GM18505 (cell line): Measurements from ENCODE around the gene KRTAP10-3.
"Not testable (repeated sequence)": the region's sequence is repeated elsewhere in the genome, so short reads cannot be mapped to it uniquely, and the experiment has no call there.

ENCODE experiments used
- ATAC-seq: cut with Tn5 transposase; IDR thresholded peaks from one replicate; pipeline ENCODE4 v1.9.1; 2021; ENCODE audit not compliant: unreplicated experiment
- POLR2A ChIP-seq: IDR thresholded peaks from 4 replicates; pipeline ENCODE4 v1.6.1; 2011; ENCODE audit warnings: borderline replicate concordance; ENCODE audit not compliant: insufficient read depth, insufficient read length; ENCODE audit errors: extremely low read depth

KRTAP10-3 gene

DNA sequence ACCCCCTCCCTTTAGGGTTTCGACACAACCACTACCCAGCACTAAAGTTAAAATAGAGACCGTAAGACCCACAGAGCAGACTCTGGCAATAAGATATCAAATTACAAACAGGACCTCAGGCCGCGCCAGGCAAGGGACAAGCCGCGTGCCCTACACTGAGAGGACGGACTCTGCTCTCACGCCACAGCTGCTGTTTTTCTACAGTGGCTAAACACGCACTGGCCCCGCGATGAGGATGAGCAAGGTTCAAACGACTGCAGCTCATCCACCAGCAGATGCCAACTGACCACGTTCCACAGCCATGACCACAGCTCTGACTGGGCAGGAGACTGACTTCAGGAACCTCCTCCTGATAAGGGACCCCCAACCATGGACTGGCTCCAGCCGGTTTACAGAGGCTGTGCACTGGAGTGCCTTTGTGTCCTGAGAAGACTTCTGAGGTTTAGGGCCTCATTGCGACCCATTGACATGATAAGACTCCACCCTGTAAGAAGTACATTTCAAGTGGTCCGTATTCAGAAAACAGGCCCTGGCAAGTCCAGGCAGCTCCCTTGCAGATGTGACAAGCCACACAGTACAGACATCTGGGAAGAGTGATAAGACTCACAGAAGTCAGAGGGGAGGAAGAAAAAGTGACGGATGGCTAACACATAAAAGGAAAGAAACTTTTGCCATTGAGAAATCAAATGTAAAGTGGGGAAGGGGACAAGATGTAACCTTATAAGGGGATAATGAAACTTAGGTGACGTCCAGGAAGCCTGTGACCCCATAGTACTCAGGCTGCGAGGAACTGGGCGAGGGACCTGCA is 35.2 kb upstream of the KRTAP10-3 start:
- no peak for ATAC-seq
- TF ChIP-seq POLR2A, result no peak

DNA sequence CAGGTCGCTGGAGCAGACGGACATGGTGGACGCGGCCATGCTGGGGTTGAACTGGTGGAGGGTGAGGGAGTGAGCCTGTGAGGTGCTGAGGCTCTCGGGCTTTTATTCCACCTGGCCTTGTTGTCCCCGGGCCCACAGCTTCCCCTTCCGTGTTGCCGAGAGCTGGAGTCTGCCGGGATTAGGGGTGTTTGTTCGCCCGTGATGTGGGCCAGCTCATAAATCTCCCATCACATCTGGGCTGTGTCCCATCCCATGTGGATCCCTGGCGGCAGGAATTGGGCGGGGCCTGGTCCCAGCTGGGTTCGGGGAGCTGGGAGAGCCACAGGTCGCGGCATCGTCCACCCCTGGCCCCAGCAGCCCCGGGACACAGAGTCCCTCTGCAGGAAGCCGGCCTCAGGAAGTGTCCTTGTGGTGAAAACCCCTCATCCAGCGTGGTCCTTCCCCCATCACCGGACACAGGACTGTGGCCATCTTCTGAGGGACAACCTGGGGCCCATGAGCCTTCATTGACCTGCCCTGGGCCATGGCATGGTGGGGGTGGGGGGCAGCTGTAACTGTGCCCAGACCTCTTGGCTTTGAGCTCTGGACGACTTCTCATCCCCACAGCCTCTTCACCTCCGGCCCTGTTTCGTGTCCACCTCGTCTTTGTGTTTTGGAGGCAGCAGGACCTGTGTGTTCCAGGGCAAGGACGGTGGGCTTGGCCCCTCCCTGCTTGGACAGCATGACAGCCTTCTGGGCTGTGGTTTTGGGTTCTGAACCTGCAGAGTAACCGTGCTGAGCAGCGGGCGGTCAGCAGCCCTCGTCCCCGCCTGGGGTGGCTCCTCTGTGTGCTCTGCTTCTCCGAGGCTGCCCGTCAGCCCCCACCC is 34.1 kb upstream of the KRTAP10-3 start, which contains the start of gene KRTAP10-6:
Gene KRTAP10-6 (minus strand): TSS at position 60 of the 866 bp plus-strand sequence. CDS start 21 bp downstream, at position 39.
- ATAC-seq, result no peak

DNA sequence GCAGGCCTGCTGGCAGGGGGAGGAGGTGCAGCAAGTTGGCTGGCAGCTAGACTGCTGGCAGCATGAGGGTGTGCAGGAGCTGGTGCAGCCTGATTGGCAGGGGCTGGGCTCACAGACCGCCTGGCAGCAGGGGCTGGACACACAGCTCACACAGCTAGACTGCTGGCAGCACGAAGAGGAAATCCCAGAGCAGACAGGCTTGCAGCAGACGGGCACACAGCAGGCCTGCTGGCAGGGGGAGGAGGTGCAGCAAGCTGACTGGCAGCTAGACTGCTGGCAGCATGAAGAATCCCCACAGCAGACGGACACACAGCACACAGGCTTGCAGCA is 33.2 kb upstream of the KRTAP10-3 start:
- not testable (repeated sequence) for ATAC-seq

More for the DNA sequence above, 34.1 kb upstream of the KRTAP10-3 start, which contains the start of gene KRTAP10-6:
- no peak for TF ChIP-seq POLR2A

DNA sequence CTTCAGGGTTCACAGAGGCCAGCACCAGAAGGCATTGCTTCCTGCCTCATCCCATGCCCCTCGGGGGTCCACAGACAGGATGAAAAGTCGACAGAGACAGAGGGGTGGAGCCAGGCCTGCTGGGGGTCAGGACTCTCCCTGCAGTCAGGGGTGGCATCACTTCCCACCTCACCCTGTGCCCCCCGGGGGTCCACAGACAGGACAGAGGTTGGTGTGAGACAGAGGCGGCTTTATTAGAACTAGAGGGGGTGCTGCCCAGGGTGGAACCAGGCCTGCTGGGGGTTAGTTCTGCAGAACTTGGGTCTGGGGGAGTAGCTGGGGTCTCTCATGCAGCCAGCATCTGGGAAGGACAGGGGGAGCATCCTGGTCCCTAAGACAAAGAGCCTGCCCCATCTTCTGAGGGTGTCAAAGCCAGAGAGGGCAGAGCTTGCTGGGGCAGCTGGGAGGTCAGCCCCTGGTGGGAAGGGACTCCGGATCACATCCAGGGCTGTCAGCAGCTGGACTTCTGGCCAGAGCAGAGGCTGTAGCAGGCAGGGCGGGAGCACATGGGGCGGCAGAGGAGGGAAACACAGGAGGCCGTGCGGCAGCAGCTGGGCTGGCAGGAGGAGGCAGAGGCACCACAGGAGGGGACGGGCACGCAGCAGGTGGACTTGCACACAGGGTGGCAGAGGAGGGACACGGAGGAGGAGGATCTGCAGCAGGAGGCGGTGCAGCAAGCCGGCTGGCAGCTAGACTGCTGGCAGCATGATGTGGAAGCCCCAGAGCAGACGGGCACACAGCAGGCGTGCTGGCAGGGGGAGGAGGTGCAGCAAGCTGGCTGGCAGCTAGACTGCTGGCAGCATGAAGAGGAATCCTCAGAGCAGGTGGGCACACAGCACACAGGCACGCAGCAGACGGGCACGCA is 32.6 kb upstream of the KRTAP10-3 start:
- ATAC-seq, result not testable (repeated sequence)

DNA sequence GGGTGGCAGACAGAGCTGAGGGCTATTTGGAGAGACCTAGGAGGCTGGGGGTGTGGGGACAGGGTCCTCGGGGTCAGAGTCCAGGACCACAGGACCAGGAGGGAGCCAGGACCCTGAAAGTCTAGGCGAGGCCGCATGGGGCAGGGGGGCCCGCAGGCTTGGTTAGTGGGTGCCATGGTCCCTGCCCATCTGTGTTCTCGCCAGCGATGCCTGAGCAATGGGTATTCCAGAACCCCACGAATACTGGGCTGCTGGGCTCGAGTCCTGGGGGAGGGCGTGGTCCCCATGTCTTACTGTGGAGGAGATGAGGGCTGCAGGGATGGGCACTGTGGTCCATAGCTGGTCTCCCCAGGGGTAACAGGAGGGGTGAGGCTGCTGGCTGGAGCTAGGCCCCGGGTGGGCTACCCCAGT is 31.7 kb upstream of the KRTAP10-3 start:
- ATAC-seq, result no peak
- TF ChIP-seq POLR2A, result no peak

DNA sequence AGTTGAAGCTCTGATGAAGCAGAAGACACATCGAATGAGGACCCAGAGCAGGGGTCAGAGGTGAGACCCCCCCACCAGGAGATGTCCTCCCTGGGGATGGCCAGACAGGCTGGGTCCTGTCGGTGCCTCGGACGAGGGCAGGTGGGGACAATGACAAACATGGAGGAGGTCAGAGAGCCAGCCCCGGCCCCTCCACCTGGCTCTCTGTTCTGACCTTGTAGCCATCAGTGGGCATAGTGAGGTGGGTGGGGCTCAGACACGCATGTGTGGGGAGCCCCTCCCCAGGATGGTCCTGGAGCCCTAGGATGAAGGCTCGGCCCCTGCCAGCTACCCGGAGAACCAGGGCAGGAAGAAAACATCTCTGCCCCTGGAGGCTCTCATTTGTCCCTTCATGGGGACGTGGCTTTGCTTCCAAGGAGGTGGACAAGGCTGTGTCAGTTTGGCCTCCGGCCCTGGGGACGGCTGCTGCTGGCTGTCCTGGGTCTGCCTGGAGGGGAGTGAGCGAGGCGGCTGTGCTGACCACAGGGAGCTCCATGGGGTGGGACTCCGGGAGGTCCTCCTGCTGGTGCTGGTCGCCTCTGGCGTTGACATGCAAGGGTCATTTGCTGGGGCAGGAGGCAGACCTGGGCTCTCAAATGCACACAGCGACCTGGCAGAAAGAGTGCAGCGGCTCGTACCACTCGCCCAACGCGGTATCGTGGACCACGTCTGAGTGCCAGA is 31.2 kb upstream of the KRTAP10-3 start:
- no peak for TF ChIP-seq POLR2A
- ATAC-seq, result no peak

DNA sequence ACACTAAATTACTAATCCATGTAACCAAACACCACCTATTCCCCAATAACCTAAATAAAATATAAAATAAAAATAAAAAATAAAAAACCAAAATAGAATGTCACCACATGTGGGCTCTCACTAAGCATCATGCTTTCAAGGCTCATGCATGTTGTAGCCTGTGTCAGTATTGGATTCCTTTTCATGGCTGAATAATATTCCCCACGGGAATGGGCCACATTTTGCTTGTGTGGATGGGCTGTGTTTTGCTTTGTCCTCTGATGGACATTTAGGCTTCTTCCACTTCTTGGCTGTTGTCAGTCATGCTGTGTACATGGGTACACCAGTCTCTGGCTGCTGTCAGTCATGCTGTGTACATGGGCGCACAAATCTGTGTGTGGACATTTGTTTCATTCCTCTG is 30.5 kb upstream of the KRTAP10-3 start:
- no peak for ATAC-seq

DNA sequence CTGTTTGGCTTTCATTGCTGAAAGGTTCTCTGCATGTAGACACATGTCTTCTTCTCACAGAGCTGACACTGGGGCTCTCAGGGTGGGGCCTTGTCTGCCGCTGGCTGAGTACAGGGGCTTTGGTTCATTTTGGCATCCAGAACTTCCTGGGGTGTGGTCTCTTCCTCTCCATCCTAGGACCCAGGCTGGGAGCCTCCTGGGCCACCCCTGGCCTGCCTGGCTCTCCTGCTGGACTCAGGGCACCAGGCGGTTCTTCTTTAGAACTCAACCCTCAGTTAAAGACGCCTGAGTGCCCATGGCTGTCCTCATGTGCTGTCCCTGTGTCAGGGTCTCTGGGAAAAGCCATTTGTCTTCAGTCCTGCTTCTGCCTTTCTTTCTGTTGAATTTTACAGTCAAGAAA is 27.3 kb upstream of the KRTAP10-3 start:
- ATAC-seq, result no peak
- no peak for TF ChIP-seq POLR2A

More for the DNA sequence above, 30.5 kb upstream of the KRTAP10-3 start:
- no peak for TF ChIP-seq POLR2A

DNA sequence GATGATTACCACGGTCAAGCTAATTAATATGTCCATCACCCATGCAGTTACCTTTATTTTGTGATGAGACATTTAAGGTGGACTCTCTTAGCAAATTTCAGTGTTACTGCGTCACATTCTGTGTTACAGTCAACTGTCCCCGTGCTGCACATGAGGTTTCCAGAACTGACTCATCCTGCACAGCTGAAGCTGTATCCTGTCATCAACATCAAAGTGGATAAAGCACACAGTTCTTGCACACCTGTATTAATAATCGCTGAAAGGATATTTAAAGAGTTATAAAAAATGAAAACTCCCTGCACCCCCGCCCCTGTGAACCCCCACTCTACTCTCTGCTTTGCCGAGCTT is 25.2 kb upstream of the KRTAP10-3 start:
- no peak for ATAC-seq
- no peak for TF ChIP-seq POLR2A

DNA sequence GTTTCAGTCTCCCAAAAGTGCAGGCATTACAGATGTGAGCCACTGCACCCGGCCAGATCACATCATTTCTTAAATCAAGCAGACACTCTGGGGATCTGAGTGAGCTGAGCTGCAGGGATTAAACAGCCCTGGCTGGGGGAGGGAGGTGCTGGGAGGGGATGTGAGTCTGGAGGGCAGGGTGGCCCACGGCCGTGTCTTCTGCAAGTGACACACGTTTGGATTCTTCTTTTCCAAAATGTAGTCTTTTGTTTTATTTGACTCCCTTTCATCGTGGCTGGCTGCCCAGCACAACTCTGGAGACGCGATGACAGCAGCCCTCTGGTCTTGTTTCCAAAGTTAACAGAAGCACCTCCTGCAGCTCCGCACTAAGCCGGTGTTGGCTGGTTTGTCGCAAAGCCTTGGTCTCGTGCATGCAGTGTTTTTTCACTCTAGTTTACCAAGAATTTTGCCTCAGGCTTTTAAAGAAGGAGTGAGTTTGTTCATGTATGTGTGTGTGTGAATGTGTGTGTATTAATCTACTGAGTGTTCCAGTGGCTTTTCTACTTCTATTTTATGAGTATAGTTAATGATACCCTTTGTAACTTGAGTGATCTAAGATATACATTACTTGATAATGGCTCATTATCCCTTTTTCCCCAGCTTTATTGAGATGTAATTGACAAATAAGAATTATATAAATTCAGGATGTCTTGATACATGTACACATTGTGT is 24.6 kb upstream of the KRTAP10-3 start:
- no peak for ATAC-seq
- TF ChIP-seq POLR2A, result no peak

DNA sequence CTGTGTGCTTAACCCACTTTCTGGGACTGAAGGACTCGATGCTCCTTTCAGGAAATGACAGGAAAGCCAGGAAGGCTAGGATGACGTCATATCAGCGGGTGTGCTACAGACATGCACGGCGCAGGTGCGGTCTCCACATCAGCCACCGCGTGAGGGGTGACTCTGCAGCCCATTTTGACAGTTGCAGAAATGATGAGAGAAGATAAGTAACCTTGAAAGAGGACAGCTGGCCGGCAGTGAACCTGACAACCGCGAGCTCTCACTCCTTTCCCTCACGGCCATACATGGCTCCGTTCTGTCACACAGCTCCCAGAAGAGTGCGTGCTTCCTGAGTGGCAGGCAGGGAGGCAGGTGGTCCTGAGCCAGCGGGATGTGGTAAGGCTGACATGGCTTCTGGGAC is 23.5 kb upstream of the KRTAP10-3 start:
- ATAC-seq, result no peak
- no peak for TF ChIP-seq POLR2A

DNA sequence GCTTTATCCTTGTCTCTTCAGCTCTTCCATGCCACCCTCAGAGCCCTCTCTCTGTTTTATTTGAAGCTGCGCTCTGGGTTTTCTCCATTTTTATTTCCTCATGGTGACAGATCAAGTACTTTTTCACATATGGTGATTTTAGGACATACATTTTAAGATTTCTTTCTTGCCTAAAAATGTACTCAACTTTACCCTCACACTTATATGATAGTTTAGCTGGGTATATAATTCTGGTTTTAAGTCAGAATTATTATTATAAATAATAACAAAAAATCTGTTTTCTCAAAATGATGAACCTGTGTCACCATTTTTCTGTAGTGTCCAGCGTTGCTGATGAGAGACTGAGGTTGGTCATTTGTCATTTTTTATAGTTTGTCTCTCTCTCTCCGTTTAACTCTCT is 22.6 kb upstream of the KRTAP10-3 start:
- no peak for ATAC-seq
- no peak for TF ChIP-seq POLR2A

DNA sequence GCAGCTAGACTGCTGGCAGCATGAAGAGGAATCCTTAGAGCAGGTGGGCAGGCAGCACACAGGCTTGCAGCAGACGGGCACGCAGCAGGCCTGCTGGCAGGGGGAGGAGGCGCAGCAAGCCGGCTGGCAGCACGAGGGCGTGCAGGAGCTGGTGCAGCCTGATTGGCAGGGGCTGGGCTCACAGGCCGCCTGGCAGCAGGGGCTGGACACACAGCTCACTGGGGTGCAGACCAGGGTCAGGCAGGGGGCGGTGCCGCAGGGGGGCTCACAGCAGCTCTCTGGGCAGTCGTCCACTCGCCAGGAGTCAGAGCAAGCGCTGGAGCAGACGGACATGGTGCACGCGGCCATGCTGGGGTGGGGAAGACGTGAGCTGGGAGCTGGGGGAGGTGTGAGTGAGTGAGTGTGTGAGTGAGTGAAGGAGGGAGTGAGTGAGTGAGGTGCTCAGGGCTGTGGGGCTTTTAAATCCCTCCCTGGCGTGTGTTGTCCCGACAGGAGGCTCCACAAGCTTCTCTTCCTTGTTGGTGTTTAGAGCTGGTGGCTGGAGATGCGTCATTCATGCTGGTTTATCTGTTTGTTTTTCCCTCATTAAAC is 21.7 kb upstream of the KRTAP10-3 start, which contains the start of gene KRTAP10-5:
Gene KRTAP10-5 (minus strand): TSS at position 374 of the 591 bp plus-strand sequence. CDS start 26 bp downstream, at position 348.
- ATAC-seq, result not testable (repeated sequence)
